Upper lobe of left lung (tissue), 4 donors: ENCODE measurements around the gene KBTBD4.
"Not testable (repeated sequence)": the region's sequence is repeated elsewhere in the genome, so short reads cannot be mapped to it uniquely, and the experiment has no call there.

Experiments
- POLR2A ChIP-seq, 4 donors: fragments of 450-650 bp; IDR thresholded peaks; one replicate each; pipeline ENCODE4 v1.5.1; 2016 to 2017; ENCODE audit warnings: antibody characterized with exemption in 4 of 4, mild to moderate bottlenecking in 2 of 4
- POLR2AphosphoS5 ChIP-seq, 2 donors: sonication (generic); formaldehyde crosslinking; IDR thresholded peaks; one replicate each; pipeline ENCODE4 v1.5.1; 2017; ENCODE audit warnings: antibody characterized with exemption in 2 of 2
- TF ChIP-seq, protein P1 (sequence below), 6 experiments: fragments of 450-650 bp in 4 of 6; fragments of 200-600 bp in 2 of 6; sonication (generic) in 2 of 6; IDR thresholded peaks; one replicate each; pipeline ENCODE4 v1.5.1; 2016 to 2019; ENCODE audit warnings: antibody characterized with exemption in 6 of 6

- TF ChIP-seq, protein P1, sequence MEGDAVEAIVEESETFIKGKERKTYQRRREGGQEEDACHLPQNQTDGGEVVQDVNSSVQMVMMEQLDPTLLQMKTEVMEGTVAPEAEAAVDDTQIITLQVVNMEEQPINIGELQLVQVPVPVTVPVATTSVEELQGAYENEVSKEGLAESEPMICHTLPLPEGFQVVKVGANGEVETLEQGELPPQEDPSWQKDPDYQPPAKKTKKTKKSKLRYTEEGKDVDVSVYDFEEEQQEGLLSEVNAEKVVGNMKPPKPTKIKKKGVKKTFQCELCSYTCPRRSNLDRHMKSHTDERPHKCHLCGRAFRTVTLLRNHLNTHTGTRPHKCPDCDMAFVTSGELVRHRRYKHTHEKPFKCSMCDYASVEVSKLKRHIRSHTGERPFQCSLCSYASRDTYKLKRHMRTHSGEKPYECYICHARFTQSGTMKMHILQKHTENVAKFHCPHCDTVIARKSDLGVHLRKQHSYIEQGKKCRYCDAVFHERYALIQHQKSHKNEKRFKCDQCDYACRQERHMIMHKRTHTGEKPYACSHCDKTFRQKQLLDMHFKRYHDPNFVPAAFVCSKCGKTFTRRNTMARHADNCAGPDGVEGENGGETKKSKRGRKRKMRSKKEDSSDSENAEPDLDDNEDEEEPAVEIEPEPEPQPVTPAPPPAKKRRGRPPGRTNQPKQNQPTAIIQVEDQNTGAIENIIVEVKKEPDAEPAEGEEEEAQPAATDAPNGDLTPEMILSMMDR (IDR thresholded peaks at IDR 0.05): not testable (repeated sequence)
- TF ChIP-seq POLR2A, POLR2AphosphoS5 (IDR thresholded peaks at IDR 0.05): not testable (repeated sequence)
Observed at GRCh38 chr11:47546274-47546673, 32.5 kb downstream of the KBTBD4 start.
